HepG2 (cell line): Measurements from ENCODE around the gene DNAH8. TPM values are rescaled to one million over a fixed set of nuclear protein-coding genes. Genes with fewer than 3 reads are reported as not detected.

ENCODE experiments used
- ATAC-seq: fragments of 200-7000 bp; cut with Tn5 transposase; 3 replicates; pipeline ENCODE4 v1.9.1; 2020; ENCODE audit warnings: mild to moderate bottlenecking, moderate library complexity
- BruUV-seq: library from RNA; stranded (reverse); fragments of 400-500 nt; replicated peaks from 2 replicates; lab custom pipeline; 2021; lab: Mats Ljungman, UMichigan
- CTCF ChIA-PET: fragments of 300-600 bp; formaldehyde crosslinking; extraction: SDS; loops from one replicate; lab custom pipeline; 2021; ENCODE audit warnings: low total read pairs, inconsistent platforms, low intra/inter-chr PET ratio; lab: Yijun Ruan, JAX
- POLR2A ChIA-PET: fragments of 350-600 bp; sonication (Branson Sonifier 250); formaldehyde crosslinking; loops from one replicate; lab custom pipeline; 2020; ENCODE audit warnings: antibody characterized with exemption, inconsistent platforms; lab: Yijun Ruan, JAX
- DNase-seq: peaks from one replicate; pipeline ENCODE4 v3.0.0-alpha.2; 2015; ENCODE audit warnings: low spot score
- FAIRE-seq: peaks from 3 replicates; lab custom pipeline; 2011; peaks lifted over from hg19 to GRCh38; lab: Jason Lieb, UNC
- H2AFZ ChIP-seq: one replicate; pipeline ENCODE4 v1.6.1; 2011; ENCODE audit warnings: low read length, inconsistent platforms
- H3K27ac ChIP-seq: fragments of 300-600 bp; 3 replicates; pipeline ENCODE4 v1.8.0; 2011; ENCODE audit warnings: mixed run types, mild to moderate bottlenecking, mixed read lengths, low read length, inconsistent platforms; ENCODE audit not compliant: insufficient read depth; ENCODE audit errors: extremely low read length
- H3K27me3 ChIP-seq, 2 experiments: fragments of 200-600 bp in 1 of 2; 2 replicates in 1 of 2; 3 replicates in 1 of 2; pipeline versions ENCODE4 v1.6.0 to v1.8.0; 2011; ENCODE audit warnings: low read length in 2 of 2, mild to moderate bottlenecking in 2 of 2, moderate library complexity in 2 of 2, inconsistent platforms in 1 of 2; ENCODE audit not compliant: insufficient read depth in 2 of 2, control insufficient read depth in 1 of 2
- H3K36me3 ChIP-seq, 2 experiments: fragments of 200-600 bp in 1 of 2; replicated peaks in 1 of 2; 2 replicates in 1 of 2; 3 replicates in 1 of 2; pipeline versions ENCODE4 v1.5.1 to v1.8.0; 2011; ENCODE audit warnings: low read length in 2 of 2, inconsistent platforms in 1 of 2; ENCODE audit not compliant: insufficient read depth in 2 of 2, control insufficient read depth in 1 of 2
- H3K4me1 ChIP-seq: 2 replicates; pipeline ENCODE4 v1.5.1; 2012; ENCODE audit warnings: low read length, inconsistent platforms; ENCODE audit not compliant: insufficient read depth
- H3K4me2 ChIP-seq: 2 replicates; pipeline ENCODE4 v1.6.0; 2011; ENCODE audit warnings: low read depth, low read length, inconsistent platforms
- H3K4me3 ChIP-seq, 3 experiments: fragments of 200-600 bp in 1 of 3; sonication (generic), shearing (Covaris generic) in 1 of 3; replicated peaks in 1 of 3; 2 replicates each; pipeline ENCODE4 v1.5.1; 2011 to 2016; ENCODE audit warnings: low read length in 3 of 3, inconsistent platforms in 2 of 3, low read depth in 2 of 3, mild to moderate bottlenecking in 2 of 3, control low read depth in 1 of 3, mixed read lengths in 1 of 3; ENCODE audit not compliant: insufficient read depth in 1 of 3
- H3K79me2 ChIP-seq: one replicate; pipeline ENCODE4 v1.6.1; 2011; ENCODE audit warnings: low read length, inconsistent platforms; ENCODE audit not compliant: insufficient read depth
- H3K9ac ChIP-seq: 2 replicates; pipeline ENCODE4 v1.6.0; 2011; ENCODE audit warnings: mild to moderate bottlenecking, low read depth, low read length, inconsistent platforms; ENCODE audit not compliant: insufficient read depth
- H3K9me3 ChIP-seq: 2 replicates; pipeline ENCODE4 v1.5.1; 2012; ENCODE audit warnings: mild to moderate bottlenecking, low read length
- H4K20me1 ChIP-seq: 2 replicates; pipeline ENCODE4 v1.6.0; 2011; ENCODE audit warnings: inconsistent platforms, mild to moderate bottlenecking, low read length, moderate library complexity; ENCODE audit not compliant: insufficient read depth
- ARNT2 ChIP-seq: sonication (generic); formaldehyde crosslinking; IDR thresholded peaks from 2 replicates; pipeline ENCODE4 v1.8.0; 2022; ENCODE audit warnings: mild to moderate bottlenecking, low read depth, missing genetic modification reagents, moderate library complexity
- FOSL2 ChIP-seq: sonication (generic); formaldehyde crosslinking; IDR thresholded peaks from 2 replicates; pipeline ENCODE4 v1.4.0; 2020; ENCODE audit warnings: missing genetic modification reagents
- NR2F1 ChIP-seq, 2 experiments: fragments of 450-650 bp in 1 of 2; formaldehyde crosslinking in 1 of 2; IDR thresholded peaks; 2 replicates each; pipeline versions ENCODE4 v1.5.0 to v1.6.1; 2016 to 2020; ENCODE audit warnings: mild to moderate bottlenecking in 1 of 2, missing compliant biosample characterization in 1 of 2, missing genetic modification reagents in 1 of 2, moderate library complexity in 1 of 2
- SRF ChIP-seq: IDR thresholded peaks from 2 replicates; pipeline ENCODE4 v1.6.1; 2011; ENCODE audit warnings: mild to moderate bottlenecking, low read depth, low read length, moderate library complexity
- YEATS4 ChIP-seq: sonication (generic); formaldehyde crosslinking; IDR thresholded peaks from 2 replicates; pipeline ENCODE4 v1.4.0; 2020; ENCODE audit warnings: missing genetic modification reagents, borderline replicate concordance
- ZBTB21 ChIP-seq: sonication (generic); formaldehyde crosslinking; IDR thresholded peaks from 2 replicates; pipeline ENCODE4 v1.4.0; 2020; ENCODE audit warnings: missing genetic modification reagents
- ZMYM3 ChIP-seq: sonication (generic); formaldehyde crosslinking; IDR thresholded peaks from 2 replicates; pipeline ENCODE4 v1.5.1; 2020; ENCODE audit warnings: mild to moderate bottlenecking, missing genetic modification reagents
- ZNF180 ChIP-seq: sonication (generic); formaldehyde crosslinking; IDR thresholded peaks from 2 replicates; pipeline ENCODE4 v1.4.0; 2020; ENCODE audit warnings: low read depth, missing genetic modification reagents, borderline replicate concordance
- ZNF547 ChIP-seq: sonication (generic); formaldehyde crosslinking; IDR thresholded peaks from 2 replicates; pipeline ENCODE4 v1.5.1; 2020; ENCODE audit warnings: mild to moderate bottlenecking, missing genetic modification reagents
- WGBS: methylation state at CpG from one replicate; pipeline ENCODE4 v1.1.6; 2017; ENCODE audit warnings: low lambda C conversion rate; 5-methylcytosine and 5-hydroxymethylcytosine counted together
- in situ Hi-C: cut with HindIII; loops from 2 replicates; pipeline ENCODE4 v1.10.0; 2017; ENCODE audit warnings: low pct_unique_long_range_greater_than_20kb; ENCODE audit not compliant: extremely low pct_ligation_motif_present
- intact Hi-C: fragments of 100-400 bp; cut with micrococcal nuclease; formaldehyde crosslinking; loops from one replicate; pipeline ENCODE4 v1.10.0; 2022; ENCODE audit not compliant: unreplicated experiment
- polyA plus RNA-seq, 8 experiments: library from polyadenylated mRNA; depleted of rRNA in 3 of 8; stranded (reverse) in 7 of 8; unstranded in 1 of 8; fragments of >200 nt; fragmentation: Illumina TruSeq in 4 of 8; extraction: Trizol in 4 of 8; gene quantifications; 2 replicates each; pipeline versions ENCODE4 v1.2.1 to v1.2.3, GENCODE V29; 2011 to 2016; ENCODE audit warnings: low read depth in 4 of 8, missing spikeins in 1 of 8, mixed read lengths in 1 of 8; ENCODE audit not compliant: insufficient read depth in 1 of 8
- total RNA-seq, 5 experiments: library from RNA; depleted of rRNA; stranded (reverse); fragments of >200 nt; fragmentation: Illumina TruSeq; extraction: Trizol; gene quantifications; 2 replicates each; pipeline ENCODE4 v1.2.3, GENCODE V29; 2016; ENCODE audit warnings: low read depth in 1 of 5
- TF ChIP-seq, protein P1 (sequence below): sonication (generic); formaldehyde crosslinking; IDR thresholded peaks from 2 replicates; pipeline ENCODE4 v1.9.0; 2021; ENCODE audit warnings: mild to moderate bottlenecking, missing genetic modification reagents

The DNAH8 gene
- total and polyA plus RNA-seq, 2 of the 13 experiments (the other 11 are each of a cell fraction or from before 2014, with no cell fraction given) = not detected

DNA sequence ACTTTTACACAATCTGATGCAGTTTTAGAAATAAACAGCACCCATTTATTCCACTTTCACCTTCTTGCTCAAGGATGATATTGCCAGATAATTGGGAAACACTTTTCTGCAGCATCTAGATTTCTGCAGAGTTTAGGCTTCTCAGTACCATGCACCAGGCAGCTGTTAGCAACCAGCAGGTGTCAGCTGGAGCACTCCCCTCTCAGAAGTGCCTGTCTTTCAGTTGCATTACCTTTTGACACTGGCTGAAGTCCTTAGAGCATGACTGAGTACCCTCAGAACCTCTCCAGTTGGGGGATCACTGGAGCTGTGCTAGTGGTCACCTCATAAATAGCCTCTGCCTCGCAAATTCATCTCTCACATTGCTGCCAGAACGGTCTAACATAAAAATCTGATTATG lies 91.2 kb downstream of the DNAH8 start:
- H3K4me1 ChIP-seq = no peaks in the 10 kb centered on the region
- H3K4me3 ChIP-seq = no peak overlapping the region
- H3K27me3 ChIP-seq = no peaks in the 10 kb centered on the region
- H3K36me3 ChIP-seq = no peaks in the 10 kb centered on the region
- in situ Hi-C loops (no loop called here), intact Hi-C loops (no loop called here)
- no peak overlapping the region for H2AFZ ChIP-seq
- H4K20me1 ChIP-seq = no peaks in the 10 kb centered on the region
- no peak overlapping the region for H3K27ac ChIP-seq
- ATAC-seq (peak; percentile 66), DNase-seq (no peak), FAIRE-seq (no peak)
- H3K4me2 ChIP-seq = no peak overlapping the region
- WGBS = 12% methylated on average over 2 of the region's 2 CpGs
- CTCF ChIA-PET = no interaction called here
- TF ChIP-seq ZNF547 (CRISPR knock-in tag) (no peak), SRF (no peak), ZBTB21 (CRISPR knock-in tag) (no peak), YEATS4 (CRISPR knock-in tag) (no peak), NR2F1 (CRISPR knock-in tag; IDR thresholded peaks at IDR 0.05) (no peak), ZNF180 (CRISPR knock-in tag) (no peak), FOSL2 (CRISPR knock-in tag) (no peak), ARNT2 (CRISPR knock-in tag) (no peak), ZMYM3 (CRISPR knock-in tag) (no peak)
- TF ChIP-seq, protein P1, sequence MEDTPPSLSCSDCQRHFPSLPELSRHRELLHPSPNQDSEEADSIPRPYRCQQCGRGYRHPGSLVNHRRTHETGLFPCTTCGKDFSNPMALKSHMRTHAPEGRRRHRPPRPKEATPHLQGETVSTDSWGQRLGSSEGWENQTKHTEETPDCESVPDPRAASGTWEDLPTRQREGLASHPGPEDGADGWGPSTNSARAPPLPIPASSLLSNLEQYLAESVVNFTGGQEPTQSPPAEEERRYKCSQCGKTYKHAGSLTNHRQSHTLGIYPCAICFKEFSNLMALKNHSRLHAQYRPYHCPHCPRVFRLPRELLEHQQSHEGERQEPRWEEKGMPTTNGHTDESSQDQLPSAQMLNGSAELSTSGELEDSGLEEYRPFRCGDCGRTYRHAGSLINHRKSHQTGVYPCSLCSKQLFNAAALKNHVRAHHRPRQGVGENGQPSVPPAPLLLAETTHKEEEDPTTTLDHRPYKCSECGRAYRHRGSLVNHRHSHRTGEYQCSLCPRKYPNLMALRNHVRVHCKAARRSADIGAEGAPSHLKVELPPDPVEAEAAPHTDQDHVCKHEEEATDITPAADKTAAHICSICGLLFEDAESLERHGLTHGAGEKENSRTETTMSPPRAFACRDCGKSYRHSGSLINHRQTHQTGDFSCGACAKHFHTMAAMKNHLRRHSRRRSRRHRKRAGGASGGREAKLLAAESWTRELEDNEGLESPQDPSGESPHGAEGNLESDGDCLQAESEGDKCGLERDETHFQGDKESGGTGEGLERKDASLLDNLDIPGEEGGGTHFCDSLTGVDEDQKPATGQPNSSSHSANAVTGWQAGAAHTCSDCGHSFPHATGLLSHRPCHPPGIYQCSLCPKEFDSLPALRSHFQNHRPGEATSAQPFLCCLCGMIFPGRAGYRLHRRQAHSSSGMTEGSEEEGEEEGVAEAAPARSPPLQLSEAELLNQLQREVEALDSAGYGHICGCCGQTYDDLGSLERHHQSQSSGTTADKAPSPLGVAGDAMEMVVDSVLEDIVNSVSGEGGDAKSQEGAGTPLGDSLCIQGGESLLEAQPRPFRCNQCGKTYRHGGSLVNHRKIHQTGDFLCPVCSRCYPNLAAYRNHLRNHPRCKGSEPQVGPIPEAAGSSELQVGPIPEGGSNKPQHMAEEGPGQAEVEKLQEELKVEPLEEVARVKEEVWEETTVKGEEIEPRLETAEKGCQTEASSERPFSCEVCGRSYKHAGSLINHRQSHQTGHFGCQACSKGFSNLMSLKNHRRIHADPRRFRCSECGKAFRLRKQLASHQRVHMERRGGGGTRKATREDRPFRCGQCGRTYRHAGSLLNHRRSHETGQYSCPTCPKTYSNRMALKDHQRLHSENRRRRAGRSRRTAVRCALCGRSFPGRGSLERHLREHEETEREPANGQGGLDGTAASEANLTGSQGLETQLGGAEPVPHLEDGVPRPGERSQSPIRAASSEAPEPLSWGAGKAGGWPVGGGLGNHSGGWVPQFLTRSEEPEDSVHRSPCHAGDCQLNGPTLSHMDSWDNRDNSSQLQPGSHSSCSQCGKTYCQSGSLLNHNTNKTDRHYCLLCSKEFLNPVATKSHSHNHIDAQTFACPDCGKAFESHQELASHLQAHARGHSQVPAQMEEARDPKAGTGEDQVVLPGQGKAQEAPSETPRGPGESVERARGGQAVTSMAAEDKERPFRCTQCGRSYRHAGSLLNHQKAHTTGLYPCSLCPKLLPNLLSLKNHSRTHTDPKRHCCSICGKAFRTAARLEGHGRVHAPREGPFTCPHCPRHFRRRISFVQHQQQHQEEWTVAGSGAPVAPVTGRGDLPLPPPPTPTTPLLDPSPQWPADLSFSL = no peak
- no peak overlapping the region for H3K9ac ChIP-seq
- no peaks in the 10 kb centered on the region for H3K79me2 ChIP-seq
- H3K9me3 ChIP-seq = no peaks in the 10 kb centered on the region
- POLR2A ChIA-PET = no interaction called here
- BruUV-seq = no TSS peak
